GM18858 (cell line): Measurements from ENCODE around the gene LNX1.
A peak's percentile ranks its signal among the peaks of the same experiment; 100 is the strongest.
"Not testable (repeated sequence)": the region's sequence is repeated elsewhere in the genome, so short reads cannot be mapped to it uniquely, and the experiment has no call there.

Experiments
- ATAC-seq: cut with Tn5 transposase; IDR thresholded peaks from one replicate; pipeline ENCODE4 v1.9.1; 2021; ENCODE audit not compliant: unreplicated experiment

LNX1 gene

DNA sequence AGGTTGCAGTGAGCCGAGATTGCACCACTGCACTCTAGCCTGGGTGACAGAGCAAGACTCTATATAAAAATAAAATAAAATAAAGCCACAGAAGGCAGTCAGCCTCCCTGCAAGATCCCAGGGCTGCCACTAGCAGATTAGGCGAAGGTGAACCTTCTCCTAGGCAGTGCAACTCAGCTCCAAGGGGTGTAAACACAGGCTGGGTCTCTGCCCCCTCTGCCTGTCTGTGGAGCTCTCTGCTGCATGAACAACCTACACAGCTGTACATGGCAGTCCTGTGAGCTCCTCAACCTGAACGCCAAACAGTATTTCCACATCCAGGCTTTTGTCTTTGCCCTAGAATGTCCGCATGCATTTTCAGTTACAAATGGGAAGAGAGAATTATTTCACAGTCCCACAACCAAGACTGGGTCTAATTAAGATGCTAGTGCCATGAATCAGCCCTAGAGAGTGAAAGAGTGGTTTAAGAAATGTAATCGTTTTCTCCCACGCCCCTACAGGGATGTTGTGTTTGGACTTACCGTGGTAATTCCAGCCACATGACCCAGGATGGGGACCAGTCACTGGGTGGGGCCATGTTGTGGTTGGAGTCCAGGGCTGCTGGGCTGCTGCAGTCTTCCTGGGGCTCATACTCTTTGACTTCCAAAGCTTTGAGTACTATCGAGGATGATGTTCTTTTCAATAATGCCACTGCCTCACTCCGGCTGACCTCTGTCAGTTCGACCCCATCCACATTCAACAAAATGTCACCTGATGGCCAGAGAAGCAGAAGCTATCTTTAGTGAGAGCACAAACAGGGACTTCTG lies 114.9 kb downstream of the LNX1 start:
- no peak for ATAC-seq

- ATAC-seq, result not testable (repeated sequence)
These were observed 124.7 kb downstream of the LNX1 start for GRCh38 chr4:53466576-53466975.

- ATAC-seq, result no peak
These were observed 125.4 kb downstream of the LNX1 start for GRCh38 chr4:53465891-53466290.

- no peak for ATAC-seq
These were observed 126.0 kb downstream of the LNX1 start for GRCh38 chr4:53465281-53465680.

DNA sequence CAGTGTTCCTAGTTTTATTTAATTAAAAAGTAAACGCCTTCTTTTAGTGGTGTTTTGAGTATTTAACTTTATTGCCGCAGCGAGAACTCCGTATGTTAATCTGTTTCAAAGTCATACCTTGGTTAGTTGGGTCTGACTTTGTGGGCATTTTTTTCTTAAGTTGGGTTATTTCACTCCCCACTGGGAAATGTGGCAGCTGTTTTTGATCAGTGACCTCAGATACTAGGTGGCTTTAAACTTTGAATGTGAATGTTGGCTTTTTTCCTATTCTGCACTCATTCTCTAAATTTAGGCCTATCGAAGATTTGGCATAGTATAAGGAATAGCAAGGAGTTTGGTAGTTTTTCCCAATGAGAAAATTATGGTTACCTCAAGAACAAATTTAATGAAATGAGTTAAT lies 127.9 kb downstream of the LNX1 start:
- ATAC-seq, result no peak

GRCh38 chr4:53461244-53461643 lies 130.0 kb downstream of the LNX1 start:
- no peak for ATAC-seq

- ATAC-seq, result no peak
These were observed 131.7 kb downstream of the LNX1 start for GRCh38 chr4:53459548-53459947.

- ATAC-seq, result no peak
These were observed 135.1 kb downstream of the LNX1 start for GRCh38 chr4:53456178-53456577.

- ATAC-seq, result no peak
These were observed 135.5 kb downstream of the LNX1 start for GRCh38 chr4:53455766-53456165.

DNA sequence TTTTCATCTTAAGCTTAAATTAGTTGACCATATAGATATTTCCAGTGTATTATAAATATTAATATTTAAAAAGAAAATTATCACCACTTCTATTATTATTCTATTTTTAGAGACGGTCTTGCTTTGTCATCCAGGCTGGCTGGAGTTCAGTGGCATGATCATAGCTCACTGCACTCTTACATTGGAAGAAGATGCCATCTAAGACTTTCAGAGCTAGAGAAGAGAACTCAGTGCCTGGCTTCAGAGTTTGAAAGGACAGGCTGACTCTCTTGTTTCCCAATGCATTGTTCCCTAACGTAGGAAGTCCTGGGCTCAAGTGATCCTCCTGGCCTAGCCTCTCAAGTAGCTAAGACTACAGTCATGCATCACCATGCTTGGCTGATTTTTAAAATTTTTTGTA lies 137.9 kb downstream of the LNX1 start:
- ATAC-seq, result no peak

DNA sequence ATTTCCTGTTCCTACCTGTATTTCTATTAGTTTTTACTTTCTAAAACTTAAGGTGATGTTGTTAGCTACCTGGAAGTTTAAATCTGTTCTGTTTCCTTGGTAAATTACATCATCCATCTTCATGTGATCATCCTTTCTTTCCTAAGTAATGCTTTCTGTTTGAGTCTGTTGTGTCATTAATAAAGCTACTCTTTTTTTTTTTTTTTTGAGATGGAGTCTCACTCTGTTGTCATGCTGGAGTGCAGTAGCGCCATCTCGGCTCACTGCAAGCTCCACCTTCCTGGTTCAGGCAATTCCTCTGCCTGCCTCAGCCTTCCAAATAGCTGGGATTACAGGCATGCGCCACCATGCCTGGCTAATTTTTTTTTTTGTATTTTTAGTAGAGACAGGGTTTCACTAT lies 140.5 kb downstream of the LNX1 start:
- no peak for ATAC-seq

- ATAC-seq, result no peak
These were observed 146.3 kb downstream of the LNX1 start for GRCh38 chr4:53444954-53445353.

GRCh38 chr4:53441564-53441963 lies 149.7 kb downstream of the LNX1 start:
- ATAC-seq, result no peak

DNA sequence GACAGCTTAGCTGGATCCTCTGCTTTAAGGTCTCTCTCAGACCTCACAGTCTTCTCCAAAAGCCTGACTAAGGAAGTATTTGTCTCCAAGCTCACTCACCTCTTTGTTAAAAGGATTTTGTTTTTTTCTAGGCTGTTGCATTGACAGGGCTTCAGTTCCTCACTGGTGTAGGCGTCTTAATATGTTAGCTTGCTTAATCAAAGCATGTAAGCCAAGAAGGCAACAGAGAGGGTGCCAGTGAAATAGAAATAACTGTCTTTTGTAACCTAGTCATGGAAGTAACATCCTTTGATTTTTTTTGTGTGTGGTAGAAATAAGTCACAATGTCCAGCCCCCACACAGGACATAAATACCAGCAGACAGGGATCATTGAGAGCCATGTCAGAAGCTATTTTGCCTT lies 155.0 kb downstream of the LNX1 start:
- no peak for ATAC-seq

GRCh38 chr4:53432528-53433424 lies 158.5 kb downstream of the LNX1 start:
- ATAC-seq, result peak; percentile 78

- ATAC-seq, result no peak
These were observed 160.2 kb downstream of the LNX1 start for GRCh38 chr4:53431052-53431451.

GRCh38 chr4:53427366-53427765 lies 163.9 kb downstream of the LNX1 start:
- ATAC-seq, result no peak

DNA sequence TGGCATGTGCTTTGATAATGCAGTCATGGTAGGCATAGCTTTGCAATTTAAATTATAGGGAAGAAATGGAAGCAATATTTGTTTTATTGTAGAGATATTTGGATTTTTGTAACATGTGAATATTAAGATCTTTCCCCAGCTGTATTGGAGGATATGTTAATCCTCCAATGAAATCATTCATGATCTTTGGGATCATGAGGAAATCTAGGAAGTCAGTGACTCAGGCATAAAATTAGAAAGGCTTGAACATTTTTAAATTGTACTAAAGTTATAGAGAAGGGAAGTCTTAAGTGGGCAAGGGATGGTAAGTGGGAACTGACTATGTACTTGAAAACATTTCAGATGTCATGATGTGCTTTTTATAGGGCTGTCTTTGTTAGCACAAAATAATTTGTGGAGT lies 167.0 kb downstream of the LNX1 start:
- ATAC-seq, result no peak

DNA sequence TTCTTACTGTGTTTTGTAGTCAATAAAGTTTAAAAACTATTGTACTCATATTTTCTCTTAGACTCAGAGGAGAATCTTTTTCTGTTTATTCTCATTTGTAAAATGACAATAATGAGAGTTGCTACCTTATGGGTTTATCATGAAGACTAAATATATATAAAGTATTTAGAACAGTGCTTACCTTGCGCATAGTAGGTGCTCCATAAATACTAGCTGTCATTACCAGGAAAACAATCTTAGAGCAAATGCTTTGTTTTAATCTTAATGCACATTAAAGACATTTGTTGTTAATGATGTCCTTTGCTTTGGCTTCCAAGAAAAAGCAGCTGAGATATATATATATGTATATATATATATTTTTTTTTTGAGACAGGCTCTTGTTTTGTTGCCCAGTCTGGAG lies 168.9 kb downstream of the LNX1 start:
- ATAC-seq, result no peak

DNA sequence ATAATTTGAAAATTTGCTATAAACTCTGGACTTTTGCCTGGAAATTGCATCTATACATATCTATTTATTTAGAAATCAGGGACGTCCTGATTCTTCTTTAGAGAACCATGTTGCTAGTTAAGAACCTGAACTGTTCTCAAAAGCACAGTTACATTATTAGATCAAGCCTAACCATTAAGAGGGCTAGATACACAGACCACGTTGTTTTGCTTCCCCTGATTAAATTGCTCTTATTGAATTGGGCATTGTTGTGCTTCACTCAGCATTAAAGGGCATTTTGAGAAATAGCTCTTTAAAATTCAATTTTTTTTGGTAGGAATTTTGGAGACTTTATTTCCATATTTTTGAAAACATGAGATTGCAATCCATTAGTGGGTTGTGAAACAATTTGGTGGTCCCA lies 169.5 kb downstream of the LNX1 start:
- no peak for ATAC-seq

DNA sequence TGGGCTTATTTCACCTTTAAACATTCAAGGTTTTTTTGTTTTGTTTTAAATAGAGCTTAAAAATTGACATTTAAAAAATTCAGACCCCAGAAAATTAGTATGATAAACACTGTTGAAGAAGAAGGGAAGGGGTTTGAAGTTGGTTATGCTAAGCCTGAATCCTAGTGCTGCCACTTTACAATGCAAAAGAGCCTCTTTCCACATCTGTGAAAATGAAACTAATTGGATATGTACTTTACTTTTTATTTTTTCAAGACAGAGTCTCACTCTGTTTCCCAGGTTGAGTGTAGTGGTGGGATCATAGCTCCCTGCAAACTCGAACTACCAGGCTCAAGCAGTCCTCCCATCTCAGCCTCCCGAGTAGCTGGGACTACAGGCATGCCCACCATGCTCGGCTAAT lies 172.1 kb downstream of the LNX1 start:
- ATAC-seq, result no peak

DNA sequence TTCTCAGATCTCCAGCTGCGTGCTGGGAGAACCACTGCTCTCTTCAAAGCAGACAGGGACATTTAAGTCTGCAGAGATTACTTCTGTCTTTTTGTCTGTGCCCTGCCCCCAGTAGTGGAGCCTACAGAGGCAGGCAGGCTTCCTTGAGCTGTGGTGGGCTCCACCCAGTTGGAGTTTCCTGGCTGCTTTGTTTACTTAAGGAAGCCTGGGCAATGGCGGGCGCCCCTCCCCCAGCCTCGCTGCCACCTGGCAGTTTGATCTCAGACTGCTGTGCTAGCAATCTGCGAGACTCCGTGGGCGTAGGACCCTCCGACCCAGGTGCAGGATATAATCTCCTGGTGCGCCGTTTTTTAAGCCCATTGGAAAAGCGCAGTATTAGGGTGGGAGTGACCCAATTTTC lies 181.8 kb downstream of the LNX1 start:
- ATAC-seq, result not testable (repeated sequence)
